B cell (primary cell): ENCODE data around the gene PNKP. TPM values are rescaled to one million over a fixed set of nuclear protein-coding genes. Genes with fewer than 3 reads are reported as not detected.

ENCODE experiments used
- ATAC-seq: fragments of 200-7000 bp; cut with Tn5 transposase; one replicate; pipeline ENCODE4 v1.10.0; 2021; ENCODE audit warnings: low read depth, mild to moderate bottlenecking, moderate number of reproducible peaks, moderate library complexity
- CTCF ChIA-PET: fragments of 350-600 bp; sonication (Branson Sonifier 250); formaldehyde crosslinking; loops from one replicate; lab custom pipeline; 2021; ENCODE audit warnings: antibody characterized with exemption, inconsistent platforms; lab: Charles Lee
- POLR2A ChIA-PET: fragments of 350-600 bp; sonication (Branson Sonifier 250); formaldehyde crosslinking; loops from one replicate; lab custom pipeline; 2021; ENCODE audit warnings: antibody characterized with exemption; lab: Charles Lee
- DNase-seq: peaks from one replicate; pipeline ENCODE4 v3.0.0; 2013
- H2AFZ ChIP-seq: 2 replicates; pipeline ENCODE4 v1.6.1; 2012; ENCODE audit warnings: mild to moderate bottlenecking, low read depth, low read length; ENCODE audit not compliant: insufficient read depth, poor library complexity, severe bottlenecking
- H3K27ac ChIP-seq, 2 donors: 1 replicate in 1 of 2; 2 replicates in 1 of 2; pipeline ENCODE4 v1.5.1; 2012 to 2013; ENCODE audit warnings: low read length in 2 of 2, mild to moderate bottlenecking in 2 of 2, moderate library complexity in 1 of 2
- H3K27me3 ChIP-seq, 4 experiments: fragments of 200-600 bp in 1 of 4; sonication (generic) in 1 of 4; replicated peaks in 1 of 4; 1 replicate in 2 of 4; 2 replicates in 2 of 4; pipeline versions ENCODE4 v1.6.1 to v1.7.0; 2013 to 2016; ENCODE audit warnings: low read length in 3 of 4, mild to moderate bottlenecking in 2 of 4, mixed read lengths in 1 of 4, moderate library complexity in 1 of 4; ENCODE audit not compliant: insufficient read depth in 4 of 4, control insufficient read depth in 3 of 4; ENCODE audit errors: control extremely low read depth in 1 of 4
- H3K36me3 ChIP-seq, 2 experiments: replicated peaks in 1 of 2; 1 replicate in 1 of 2; 2 replicates in 1 of 2; pipeline versions ENCODE4 v1.6.1 to v1.7.1; 2013; ENCODE audit warnings: low read length in 1 of 2; ENCODE audit not compliant: insufficient read depth in 2 of 2, control insufficient read depth in 1 of 2; ENCODE audit errors: control extremely low read depth in 1 of 2, extremely low read depth in 1 of 2
- H3K4me1 ChIP-seq, 2 donors: fragments of 200-600 bp in 1 of 2; sonication (generic) in 1 of 2; 1 replicate in 1 of 2; 2 replicates in 1 of 2; pipeline versions ENCODE4 v1.5.1 to v1.6.1; 2013 to 2017; ENCODE audit warnings: low read length in 2 of 2; ENCODE audit not compliant: control insufficient read depth in 2 of 2, insufficient read depth in 2 of 2
- H3K4me2 ChIP-seq: replicated peaks from 2 replicates; pipeline ENCODE3; 2012; ENCODE audit warnings: mild to moderate bottlenecking, low read depth, low read length; ENCODE audit not compliant: poor library complexity, severe bottlenecking
- H3K4me3 ChIP-seq, 5 experiments: fragments of 200-600 bp in 1 of 5; sonication (generic) in 1 of 5; 1 replicate in 3 of 5; 2 replicates in 2 of 5; pipeline versions ENCODE4 v1.5.1 to v1.7.0; 2011 to 2016; ENCODE audit warnings: low read length in 4 of 5, mild to moderate bottlenecking in 4 of 5, low read depth in 2 of 5, control low read depth in 1 of 5, moderate library complexity in 1 of 5; ENCODE audit not compliant: insufficient read depth in 1 of 5; ENCODE audit errors: control extremely low read depth in 1 of 5, extremely low read depth in 1 of 5
- H3K79me2 ChIP-seq: fragments of 200-600 bp; sonication (generic); one replicate; pipeline ENCODE4 v1.6.0; 2016; ENCODE audit warnings: low read length; ENCODE audit not compliant: control insufficient read depth, insufficient read depth
- H3K9ac ChIP-seq: fragments of 200-600 bp; sonication (generic); 2 replicates; pipeline ENCODE4 v1.6.1; 2017; ENCODE audit warnings: mild to moderate bottlenecking, low read length, moderate library complexity
- H3K9me3 ChIP-seq, 3 donors: one replicate each; pipeline versions ENCODE4 v1.6.1 to v1.7.1; 2013; ENCODE audit warnings: low read length in 2 of 3; ENCODE audit not compliant: control insufficient read depth in 2 of 3, insufficient read depth in 1 of 3; ENCODE audit errors: control extremely low read depth in 1 of 3
- H4K20me1 ChIP-seq: 2 replicates; pipeline ENCODE4 v1.6.0; 2012; ENCODE audit warnings: mild to moderate bottlenecking, low read length; ENCODE audit not compliant: insufficient read depth, control insufficient read depth, poor library complexity, severe bottlenecking
- H3K27ac Mint-ChIP-seq: one replicate; pipeline ENCODE4 v1.8.0; 2021; ENCODE audit warnings: mixed read lengths
- H3K27me3 Mint-ChIP-seq: one replicate; pipeline ENCODE4 v1.8.0; 2021; ENCODE audit warnings: mixed read lengths
- H3K4me1 Mint-ChIP-seq: one replicate; pipeline ENCODE4 v1.8.0; 2021; ENCODE audit warnings: mixed read lengths
- H3K4me3 Mint-ChIP-seq: one replicate; pipeline ENCODE4 v1.8.0; 2021; ENCODE audit warnings: mixed read lengths
- H3K9me3 Mint-ChIP-seq: one replicate; pipeline ENCODE4 v1.8.0; 2022; ENCODE audit warnings: mixed read lengths; ENCODE audit not compliant: insufficient read depth
- CTCF ChIP-seq: fragments of 200-600 bp; IDR thresholded peaks from one replicate; pipeline ENCODE4 v1.8.0; 2022; ENCODE audit warnings: antibody characterized with exemption, mild to moderate bottlenecking
- EZH2 ChIP-seq: IDR thresholded peaks from 2 replicates; pipeline ENCODE4 v1.6.1; 2012; ENCODE audit warnings: borderline replicate concordance, low read depth, mild to moderate bottlenecking, moderate library complexity, low read length; ENCODE audit not compliant: insufficient read depth, poor library complexity, severe bottlenecking
- WGBS: methylation state at CpG from one replicate; pipeline ENCODE4 v1.1.5; 2013; ENCODE audit warnings: missing lambda C conversion rate; ENCODE audit not compliant: insufficient coverage; 5-methylcytosine and 5-hydroxymethylcytosine counted together
- intact Hi-C: fragments of 100-400 bp; cut with micrococcal nuclease; formaldehyde crosslinking; loops from one replicate; pipeline ENCODE4 v1.10.0; 2022
- polyA plus RNA-seq: library from polyadenylated mRNA; depleted of rRNA; stranded (reverse); fragments of >200 nt; gene quantifications from 2 replicates; pipeline ENCODE4 v1.2.3, GENCODE V29; 2012
- total RNA-seq, 2 donors: library from RNA; stranded (reverse); fragments of 120-200 nt in 1 of 2; gene quantifications; 1 replicate in 1 of 2; 2 replicates in 1 of 2; pipeline versions ENCODE4 v1.2.3 to v1.2.4, GENCODE V29; 2013 to 2022

PNKP gene
- total and polyA plus RNA-seq, 2 donors (not counting 1 experiment from before 2014, with no cell fraction given): 173 to 274 TPM

DNA sequence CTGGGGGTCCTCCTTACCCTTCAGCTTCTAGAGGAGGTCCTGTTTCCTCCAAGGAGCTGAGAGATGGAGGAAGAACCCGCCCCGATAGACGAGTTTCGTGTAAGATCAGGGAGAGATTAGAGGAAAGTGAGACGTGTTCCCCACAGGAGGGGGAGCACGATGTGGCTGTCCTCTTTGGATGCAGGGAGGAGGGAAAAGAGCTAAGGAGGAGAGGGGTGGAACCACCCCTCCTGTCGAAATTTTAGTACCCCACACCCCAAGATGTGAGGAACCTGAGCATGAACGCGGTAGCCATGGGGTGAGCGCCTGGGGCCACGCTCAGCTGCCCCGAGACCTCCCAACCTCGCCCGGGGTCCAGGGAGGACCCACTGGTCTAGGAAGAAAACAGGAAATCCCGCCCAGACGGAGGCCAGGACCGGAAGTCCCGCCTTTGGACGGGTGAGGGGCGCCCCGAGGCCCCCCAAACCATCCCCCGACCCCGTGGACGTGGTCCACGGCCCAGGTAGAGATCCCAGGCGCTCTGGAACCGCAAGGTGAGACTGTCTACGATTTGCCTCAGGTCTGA is 8.6 kb upstream of the PNKP start:
- POLR2A ChIA-PET: interaction anchor here (0.6 to 2.6 kb wide), 16 partner anchors 9 to 1257 kb away, joined by 3 to 30 read pairs (median 6); partner anchors contain the start of genes AP2A1, ATF5, FUZ and NUP62
- H3K79me2 ChIP-seq: peaks cover 36% of the 10 kb centered on the region

More for the DNA sequence above, 8.6 kb upstream of the PNKP start:
- H3K27me3 Mint-ChIP-seq: no peaks in the 10 kb centered on the region
- Histone ChIP-seq H3K27me3 (no peaks in the 10 kb centered on the region), H2AFZ (peak overlapping the region; percentile 83), H3K9ac (peak overlapping the region; percentile 99), H3K36me3 (peaks cover 0 to 23% of the 10 kb centered on the region in 2 experiments), H3K4me3 (peak overlapping the region; percentile 80 to 96 (median 95)), H3K9me3 (no peaks in the 10 kb centered on the region), H3K4me2 (peak overlapping the region; percentile 93), H3K27ac (peak overlapping the region; percentile 94 to 98), H3K4me1 (peaks cover 12 to 20% of the 10 kb centered on the region in 2 donors), H4K20me1 (peaks cover 29% of the 10 kb centered on the region)
- no peak overlapping the region for H3K4me3 Mint-ChIP-seq
- no peak for TF ChIP-seq EZH2
- no peak for TF ChIP-seq CTCF
- no peak overlapping the region for H3K27ac Mint-ChIP-seq
- CTCF ChIA-PET: interaction anchor here (0.6 to 1.5 kb wide), 3 partner anchors 26 to 108 kb away, joined by 3 to 4 read pairs (median 3); no protein-coding TSS in a partner anchor
- intact Hi-C loops: loop anchor here (1.0 to 2.0 kb wide), 5 partner anchors 25 to 1003 kb away; partner anchors contain the start of genes PPP1R15A, PRR12, PTOV1 and SNRNP70
- WGBS: under 1% methylated on average over 26 of the region's 28 CpGs
- peaks cover 25% of the 10 kb centered on the region for H3K4me1 Mint-ChIP-seq
- no peaks in the 10 kb centered on the region for H3K9me3 Mint-ChIP-seq
- peak; percentile 60 for DNase-seq
- no peak for ATAC-seq
